IMR-90 (cell line): ENCODE data around the gene OR5H15. TPM values are rescaled to one million over a fixed set of nuclear protein-coding genes. Genes with fewer than 3 reads are reported as not detected.

Source experiments
- ATAC-seq: fragments of 200-7000 bp; cut with Tn5 transposase; 2 replicates; pipeline ENCODE4 v1.9.1; 2020; ENCODE audit warnings: low read depth, mild to moderate bottlenecking, moderate library complexity
- BruUV-seq: library from RNA; stranded (reverse); fragments of 400-500 nt; replicated peaks from 2 replicates; lab custom pipeline; 2021; lab: Mats Ljungman, UMichigan
- CTCF ChIA-PET: fragments of 300-600 bp; formaldehyde crosslinking; extraction: SDS; loops from one replicate; lab custom pipeline; 2021; ENCODE audit warnings: antibody characterized with exemption; lab: Yijun Ruan, JAX
- POLR2A ChIA-PET: fragments of 300-600 bp; sonication (Branson Sonifier 250); formaldehyde crosslinking; loops from one replicate; lab custom pipeline; 2022; ENCODE audit warnings: antibody characterized with exemption; ENCODE audit not compliant: unreplicated experiment; lab: Charles Lee
- DNase-seq: peaks from one replicate; pipeline ENCODE4 v3.0.0; 2013
- H2AFZ ChIP-seq: replicated peaks from 2 replicates; pipeline ENCODE3; 2013; ENCODE audit warnings: low read length, mild to moderate bottlenecking; ENCODE audit not compliant: poor library complexity
- H2AK5ac ChIP-seq: 2 replicates; pipeline ENCODE4 v1.6.1; 2013; ENCODE audit warnings: low read depth, low read length, inconsistent platforms
- H2AK9ac ChIP-seq: replicated peaks from 2 replicates; pipeline ENCODE3; 2013; ENCODE audit warnings: mild to moderate bottlenecking, low read depth, low read length, moderate library complexity; ENCODE audit not compliant: poor library complexity
- H2BK120ac ChIP-seq: 2 replicates; pipeline ENCODE4 v1.6.1; 2013; ENCODE audit warnings: low read depth, low read length, inconsistent platforms
- H2BK15ac ChIP-seq: 3 replicates; pipeline ENCODE4 v1.6.1; 2013; ENCODE audit warnings: low read depth, low read length, inconsistent platforms
- H2BK20ac ChIP-seq: 2 replicates; pipeline ENCODE4 v1.6.1; 2013; ENCODE audit warnings: low read depth, mild to moderate bottlenecking, inconsistent platforms, low read length, moderate library complexity
- H2BK5ac ChIP-seq: 2 replicates; pipeline ENCODE4 v1.6.1; 2013; ENCODE audit warnings: mild to moderate bottlenecking, low read depth, low read length, inconsistent platforms; ENCODE audit not compliant: poor library complexity, severe bottlenecking
- H3K14ac ChIP-seq: replicated peaks from 2 replicates; pipeline ENCODE4 v1.6.1; 2013; ENCODE audit warnings: low read depth, low read length, inconsistent platforms
- H3K18ac ChIP-seq: 2 replicates; pipeline ENCODE4 v1.6.1; 2013; ENCODE audit warnings: low read depth, low read length, control low read depth
- H3K23ac ChIP-seq: 2 replicates; pipeline ENCODE4 v1.6.1; 2013; ENCODE audit warnings: low read depth, low read length, inconsistent platforms
- H3K27ac ChIP-seq: 2 replicates; pipeline ENCODE4 v1.5.1; 2013; ENCODE audit warnings: mild to moderate bottlenecking, control low read depth, low read length; ENCODE audit not compliant: insufficient read depth
- H3K27me3 ChIP-seq: 2 replicates; pipeline ENCODE4 v1.6.1; 2013; ENCODE audit warnings: low read length; ENCODE audit not compliant: control insufficient read depth, insufficient read depth
- H3K36me3 ChIP-seq: 2 replicates; pipeline ENCODE4 v1.6.1; 2013; ENCODE audit warnings: low read length, mixed read lengths; ENCODE audit not compliant: control insufficient read depth, insufficient read depth
- H3K4ac ChIP-seq: 2 replicates; pipeline ENCODE4 v1.6.1; 2013; ENCODE audit warnings: low read depth, low read length, inconsistent platforms
- H3K4me1 ChIP-seq: 2 replicates; pipeline ENCODE4 v1.6.1; 2013; ENCODE audit warnings: low read length, mixed read lengths; ENCODE audit not compliant: control insufficient read depth, insufficient read depth
- H3K4me2 ChIP-seq: 2 replicates; pipeline ENCODE4 v1.6.1; 2013; ENCODE audit warnings: low read depth, mild to moderate bottlenecking, control low read depth, low read length, moderate library complexity
- H3K4me3 ChIP-seq: 2 replicates; pipeline ENCODE4 v1.5.1; 2013; ENCODE audit warnings: low read depth, mild to moderate bottlenecking, control low read depth, low read length, moderate library complexity; ENCODE audit not compliant: insufficient read depth
- H3K56ac ChIP-seq: 2 replicates; pipeline ENCODE4 v1.6.1; 2013; ENCODE audit warnings: low read length, inconsistent platforms; ENCODE audit not compliant: insufficient read depth; ENCODE audit errors: extremely low read depth
- H3K79me1 ChIP-seq, 2 experiments: 2 replicates each; pipeline ENCODE4 v1.6.1; 2013; ENCODE audit warnings: low read length in 2 of 2, inconsistent platforms in 1 of 2, low read depth in 1 of 2
- H3K9ac ChIP-seq: 2 replicates; pipeline ENCODE4 v1.6.1; 2013; ENCODE audit warnings: low read depth, low read length, control low read depth
- H3K9me1 ChIP-seq: 2 replicates; pipeline ENCODE4 v1.6.1; 2013; ENCODE audit warnings: low read length, inconsistent platforms; ENCODE audit not compliant: insufficient read depth
- H3K9me3 ChIP-seq: 2 replicates; pipeline ENCODE4 v1.6.1; 2013; ENCODE audit warnings: low read length; ENCODE audit not compliant: control insufficient read depth, insufficient read depth
- H4K20me1 ChIP-seq: 2 replicates; pipeline ENCODE4 v1.6.1; 2013; ENCODE audit warnings: low read length, inconsistent platforms; ENCODE audit not compliant: insufficient read depth
- H4K5ac ChIP-seq: 2 replicates; pipeline ENCODE4 v1.6.1; 2013; ENCODE audit warnings: mild to moderate bottlenecking, low read depth, low read length, control low read depth
- H4K8ac ChIP-seq, 2 experiments: 2 replicates each; pipeline ENCODE4 v1.6.1; 2013; ENCODE audit warnings: low read depth in 2 of 2, low read length in 2 of 2, control low read depth in 1 of 2, inconsistent platforms in 1 of 2
- H4K91ac ChIP-seq: 2 replicates; pipeline ENCODE4 v1.6.1; 2013; ENCODE audit warnings: low read depth, low read length, inconsistent platforms; ENCODE audit not compliant: insufficient read depth
- BHLHE40 ChIP-seq: fragments of 150-350 bp; IDR thresholded peaks from 2 replicates; pipeline ENCODE4 v1.6.1; 2016; ENCODE audit warnings: mild to moderate bottlenecking, low read depth, low read length
- CEBPB ChIP-seq: IDR thresholded peaks from 2 replicates; pipeline ENCODE4 v1.6.1; 2012; ENCODE audit warnings: low read depth, low read length, improper control_type of control experiment
- CHD1 ChIP-seq: IDR thresholded peaks from 2 replicates; pipeline ENCODE4 v1.6.1; 2012; ENCODE audit warnings: low read depth, low read length, improper control_type of control experiment
- CTCF ChIP-seq: conservative IDR thresholded peaks from 2 replicates; pipeline ENCODE4 v1.5.1; 2012; ENCODE audit warnings: mild to moderate bottlenecking, low read depth, low read length, improper control_type of control experiment
- ELK1 ChIP-seq: fragments of 150-350 bp; IDR thresholded peaks from 2 replicates; pipeline ENCODE4 v1.6.1; 2016; ENCODE audit warnings: low read depth, mild to moderate bottlenecking, low read length, moderate library complexity, borderline replicate concordance
- FOS ChIP-seq: fragments of 150-350 bp; IDR thresholded peaks from 2 replicates; pipeline ENCODE4 v1.6.1; 2016; ENCODE audit warnings: low read depth, low read length
- MAFK ChIP-seq: IDR thresholded peaks from 2 replicates; pipeline ENCODE4 v1.6.1; 2012; ENCODE audit warnings: low read depth, low read length, improper control_type of control experiment
- MAZ ChIP-seq: IDR thresholded peaks from 2 replicates; pipeline ENCODE4 v1.6.1; 2012; ENCODE audit warnings: low read depth, mild to moderate bottlenecking, low read length, improper control_type of control experiment, moderate library complexity, borderline replicate concordance
- MXI1 ChIP-seq: IDR thresholded peaks from 2 replicates; pipeline ENCODE4 v1.6.1; 2012; ENCODE audit warnings: low read depth, mild to moderate bottlenecking, low read length, moderate library complexity, borderline replicate concordance
- NFE2L2 ChIP-seq: fragments of 150-350 bp; IDR thresholded peaks from 2 replicates; pipeline ENCODE4 v1.6.1; 2016; ENCODE audit warnings: low read depth, mild to moderate bottlenecking, low read length
- POLR2A ChIP-seq: IDR thresholded peaks from 2 replicates; pipeline ENCODE4 v1.6.1; 2012; ENCODE audit warnings: mild to moderate bottlenecking, low read depth, low read length
- RAD21 ChIP-seq: IDR thresholded peaks from 2 replicates; pipeline ENCODE4 v1.6.1; 2012; ENCODE audit warnings: low read length, improper control_type of control experiment
- RCOR1 ChIP-seq: IDR thresholded peaks from 2 replicates; pipeline ENCODE4 v1.6.1; 2012; ENCODE audit warnings: mild to moderate bottlenecking, low read length, improper control_type of control experiment; ENCODE audit not compliant: insufficient replicate concordance
- RFX5 ChIP-seq: IDR thresholded peaks from 2 replicates; pipeline ENCODE4 v1.8.0; 2012; ENCODE audit warnings: low read depth, mild to moderate bottlenecking, low read length, moderate library complexity
- SMC3 ChIP-seq: fragments of 150-350 bp; IDR thresholded peaks from 2 replicates; pipeline ENCODE4 v1.6.1; 2016; ENCODE audit warnings: low read depth, mild to moderate bottlenecking, antibody characterized with exemption, low read length, moderate library complexity
- USF2 ChIP-seq: fragments of 150-350 bp; IDR thresholded peaks from 2 replicates; pipeline ENCODE4 v1.6.1; 2017; ENCODE audit warnings: mild to moderate bottlenecking, antibody characterized with exemption, low read length, low read depth
- WGBS, 2 experiments: methylation state at CpG; one replicate each; pipeline versions ENCODE4 v1.1.5 to v1.1.7; 2013; ENCODE audit warnings: missing lambda C conversion rate in 2 of 2; ENCODE audit not compliant: insufficient read length in 1 of 2; ENCODE audit errors: extremely low coverage in 2 of 2; 5-methylcytosine and 5-hydroxymethylcytosine counted together
- dilution Hi-C: fragments of 300-500 bp; cut with HindIII; formaldehyde crosslinking; loops from one replicate; pipeline ENCODE4 v1.14.3; 2018; ENCODE audit warnings: low sequenced_read_pairs; ENCODE audit not compliant: unreplicated experiment
- in situ Hi-C: fragments of 300-500 bp; cut with MboI; formaldehyde crosslinking; loops from 3 replicates; pipeline ENCODE4 v1.14.3; 2019; ENCODE audit warnings: low sequenced_read_pairs, inconsistent platforms, mixed read lengths
- intact Hi-C: fragments of 100-400 bp; cut with micrococcal nuclease; formaldehyde crosslinking; loops from 2 replicates; pipeline ENCODE4 v1.10.0; 2022
- polyA plus RNA-seq, 3 experiments: library from polyadenylated mRNA; depleted of rRNA; stranded (reverse); fragments of >200 nt; gene quantifications; 2 replicates each; pipeline ENCODE4 v1.2.3, GENCODE V29; 2012; ENCODE audit warnings: low replicate concordance in 1 of 3
- total RNA-seq: library from RNA; depleted of rRNA; stranded (reverse); fragments of >200 nt; gene quantifications from 2 replicates; pipeline ENCODE4 v1.2.3, GENCODE V29; 2012

Gene OR5H15
- total and polyA plus RNA-seq, 2 of the 4 experiments (the other 2 are of a cell fraction), result not detected

GRCh38 chr3:98130421-98130820, 36.1 kb upstream of the OR5H15 start, which contains the start of gene OR5H1:
Gene OR5H1, plus strand, starts transcription at chr3:98130721. Its CDS starts 1,977 bp downstream, at chr3:98132698.
- CTCF ChIA-PET, result no interaction called here
- no CpG with 5 or more reads among the region's 1 CpG for WGBS, 2 experiments

More at GRCh38 chr3:98130421-98130820, 36.1 kb upstream of the OR5H15 start, which contains the start of gene OR5H1:
- H4K5ac ChIP-seq, result no peak within 1 kb of the TSS
- H4K8ac ChIP-seq, result no peak within 1 kb of the TSS
- no peak within 1 kb of the TSS for H3K4me2 ChIP-seq
- H2BK20ac ChIP-seq, result no peak within 1 kb of the TSS
- no peaks in the 10 kb centered on the region for H4K20me1 ChIP-seq
- no peak within 1 kb of the TSS for H3K18ac ChIP-seq
- no peaks in the 10 kb centered on the region for H3K4me1 ChIP-seq
- POLR2A ChIA-PET, result no interaction called here
- H3K4ac ChIP-seq, result no peak within 1 kb of the TSS
- no peak within 1 kb of the TSS for H3K4me3 ChIP-seq
- no peaks in the 10 kb centered on the region for H3K9me3 ChIP-seq
- no TSS peak for BruUV-seq
- H2BK5ac ChIP-seq, result no peak within 1 kb of the TSS
- DNase-seq (no peak), ATAC-seq (no peak)
- TF ChIP-seq CTCF (no peak), USF2 (no peak), RAD21 (no peak), ELK1 (no peak), CEBPB (no peak), BHLHE40 (no peak), MAZ (no peak), MAFK (no peak), MXI1 (no peak), POLR2A (no peak), NFE2L2 (no peak), RFX5 (no peak), SMC3 (no peak), RCOR1 (no peak), FOS (no peak), CHD1 (no peak)
- dilution Hi-C loops (no loop called here), in situ Hi-C loops (no loop called here), intact Hi-C loops (no loop called here)
- no peaks in the 10 kb centered on the region for H3K36me3 ChIP-seq
- H3K14ac ChIP-seq, result no peak within 1 kb of the TSS
- H3K27ac ChIP-seq, result no peak within 1 kb of the TSS
- no peak within 1 kb of the TSS for H4K91ac ChIP-seq
- no peak within 1 kb of the TSS for H3K56ac ChIP-seq
- H3K23ac ChIP-seq, result no peak within 1 kb of the TSS
- no peaks in the 10 kb centered on the region for H3K9me1 ChIP-seq
- no peak within 1 kb of the TSS for H2AK9ac ChIP-seq
- H2BK120ac ChIP-seq, result no peak within 1 kb of the TSS
- no peak within 1 kb of the TSS for H2AFZ ChIP-seq
- no peak within 1 kb of the TSS for H3K9ac ChIP-seq
- H2AK5ac ChIP-seq, result no peak within 1 kb of the TSS
- H3K27me3 ChIP-seq, result no peaks in the 10 kb centered on the region
- no peaks in the 10 kb centered on the region for H3K79me1 ChIP-seq
- no peak within 1 kb of the TSS for H2BK15ac ChIP-seq
